HepG2 (cell line): ENCODE data around the gene LRRC19. TPM values are rescaled to one million over a fixed set of nuclear protein-coding genes. Genes with fewer than 3 reads are reported as not detected.
A peak's percentile ranks its signal among the peaks of the same experiment; 100 is the strongest.

Source experiments
- AHR ChIP-seq: IDR thresholded peaks from 2 replicates; pipeline ENCODE4 v1.6.1; 2018; ENCODE audit warnings: missing genetic modification reagents, missing compliant biosample characterization
- ATF7-NPFF ChIP-seq: sonication (generic); formaldehyde crosslinking; IDR thresholded peaks from 2 replicates; pipeline ENCODE4 v1.8.1; 2023; ENCODE audit warnings: mild to moderate bottlenecking, low read depth, missing genetic modification reagents, moderate library complexity
- BHLHE40 ChIP-seq: IDR thresholded peaks from 2 replicates; pipeline ENCODE4 v1.6.1; 2011; ENCODE audit warnings: low read length, improper control_type of control experiment
- CBX2 ChIP-seq, 2 experiments: fragments of 200-600 bp in 1 of 2; sonication (generic); formaldehyde crosslinking in 1 of 2; IDR thresholded peaks; 2 replicates each; pipeline versions ENCODE4 v1.7.0 to v1.8.1; 2018 to 2022; ENCODE audit warnings: low read depth in 2 of 2, low read length in 1 of 2, mild to moderate bottlenecking in 1 of 2, missing genetic modification reagents in 1 of 2
- CENPX ChIP-seq: sonication (generic); formaldehyde crosslinking; IDR thresholded peaks from 2 replicates; pipeline ENCODE4 v1.9.0; 2021; ENCODE audit warnings: mild to moderate bottlenecking, missing genetic modification reagents, moderate library complexity
- ELF3 ChIP-seq: IDR thresholded peaks from 2 replicates; pipeline ENCODE4 v1.6.1; 2016; ENCODE audit warnings: missing genetic modification reagents, missing compliant biosample characterization
- ETV6 ChIP-seq: sonication (generic); formaldehyde crosslinking; conservative IDR thresholded peaks from 2 replicates; pipeline ENCODE4 v1.4.0; 2020; ENCODE audit warnings: missing genetic modification reagents
- KDM5A ChIP-seq: fragments of 200-600 bp; sonication (generic); IDR thresholded peaks from 2 replicates; pipeline ENCODE4 v1.7.0; 2018; ENCODE audit warnings: antibody characterized with exemption, mild to moderate bottlenecking, low read length, borderline replicate concordance
- KLF12 ChIP-seq: sonication (generic); formaldehyde crosslinking; IDR thresholded peaks from 2 replicates; pipeline ENCODE4 v1.4.0; 2020; ENCODE audit warnings: missing genetic modification reagents, borderline replicate concordance
- KLF16 ChIP-seq, 2 experiments: sonication (generic) in 1 of 2; formaldehyde crosslinking in 1 of 2; IDR thresholded peaks; 2 replicates each; pipeline versions ENCODE4 v1.6.1 to v1.8.0; 2016 to 2023; ENCODE audit warnings: missing genetic modification reagents in 2 of 2, missing compliant biosample characterization in 1 of 2
- MAF1 ChIP-seq: sonication (generic); formaldehyde crosslinking; IDR thresholded peaks from 2 replicates; pipeline ENCODE4 v1.5.0; 2020; ENCODE audit warnings: missing genetic modification reagents, borderline replicate concordance
- MTF1 ChIP-seq: sonication (generic); formaldehyde crosslinking; IDR thresholded peaks from 2 replicates; pipeline ENCODE4 v1.5.0; 2020; ENCODE audit warnings: missing genetic modification reagents
- PPARG ChIP-seq: conservative IDR thresholded peaks from 2 replicates; pipeline ENCODE4 v1.6.1; 2016; ENCODE audit warnings: missing biosample characterization, missing genetic modification reagents
- RBFOX2 ChIP-seq: fragments of 200-400 bp; formaldehyde crosslinking; IDR thresholded peaks from 2 replicates; pipeline ENCODE4 v1.6.1; 2017; ENCODE audit warnings: low read depth, mild to moderate bottlenecking, low read length
- SNAPC2 ChIP-seq: sonication (generic); formaldehyde crosslinking; IDR thresholded peaks from 2 replicates; pipeline ENCODE4 v1.8.1; 2022; ENCODE audit warnings: mild to moderate bottlenecking, missing genetic modification reagents
- YEATS4 ChIP-seq: sonication (generic); formaldehyde crosslinking; IDR thresholded peaks from 2 replicates; pipeline ENCODE4 v1.4.0; 2020; ENCODE audit warnings: missing genetic modification reagents, borderline replicate concordance
- ZKSCAN1 ChIP-seq: fragments of 150-350 bp; IDR thresholded peaks from 2 replicates; pipeline ENCODE4 v1.6.1; 2014; ENCODE audit warnings: low read length
- ZNF207 ChIP-seq: fragments of 450-650 bp; IDR thresholded peaks from 2 replicates; pipeline ENCODE4 v1.6.1; 2016; ENCODE audit warnings: antibody characterized with exemption, borderline replicate concordance
- ZNF331 ChIP-seq: sonication (generic); formaldehyde crosslinking; IDR thresholded peaks from 2 replicates; pipeline ENCODE4 v1.4.0; 2020; ENCODE audit warnings: missing genetic modification reagents
- ZNF549 ChIP-seq: sonication (generic); formaldehyde crosslinking; IDR thresholded peaks from 2 replicates; pipeline ENCODE4 v1.5.0; 2020; ENCODE audit warnings: missing genetic modification reagents
- ZNF788 ChIP-seq: sonication (generic); formaldehyde crosslinking; IDR thresholded peaks from 2 replicates; pipeline ENCODE4 v1.5.0; 2020; ENCODE audit warnings: mild to moderate bottlenecking, missing genetic modification reagents, borderline replicate concordance
- ZSCAN30 ChIP-seq: sonication (generic); formaldehyde crosslinking; IDR thresholded peaks from 2 replicates; pipeline ENCODE4 v1.5.0; 2020; ENCODE audit warnings: mild to moderate bottlenecking, missing genetic modification reagents
- polyA plus RNA-seq, 8 experiments: library from polyadenylated mRNA; depleted of rRNA in 3 of 8; stranded (reverse) in 7 of 8; unstranded in 1 of 8; fragments of >200 nt; fragmentation: Illumina TruSeq in 4 of 8; extraction: Trizol in 4 of 8; gene quantifications; 2 replicates each; pipeline versions ENCODE4 v1.2.1 to v1.2.3, GENCODE V29; 2011 to 2016; ENCODE audit warnings: low read depth in 4 of 8, missing spikeins in 1 of 8, mixed read lengths in 1 of 8; ENCODE audit not compliant: insufficient read depth in 1 of 8
- total RNA-seq, 5 experiments: library from RNA; depleted of rRNA; stranded (reverse); fragments of >200 nt; fragmentation: Illumina TruSeq; extraction: Trizol; gene quantifications; 2 replicates each; pipeline ENCODE4 v1.2.3, GENCODE V29; 2016; ENCODE audit warnings: low read depth in 1 of 5
- TF ChIP-seq, protein P1 (sequence below): sonication (generic); formaldehyde crosslinking; IDR thresholded peaks from 2 replicates; pipeline ENCODE4 v1.8.1; 2023; ENCODE audit warnings: missing genetic modification reagents, mild to moderate bottlenecking, borderline replicate concordance
- TF ChIP-seq, protein P2 (sequence below): sonication (generic); formaldehyde crosslinking; IDR thresholded peaks from 2 replicates; pipeline ENCODE4 v1.4.0; 2020; ENCODE audit warnings: missing genetic modification reagents
- TF ChIP-seq, protein P3 (sequence below): sonication (generic); formaldehyde crosslinking; IDR thresholded peaks from 2 replicates; pipeline ENCODE4 v1.4.0; 2020; ENCODE audit warnings: missing genetic modification reagents; ENCODE audit errors: not compliant biosample characterization

Gene LRRC19
- total and polyA plus RNA-seq, 2 of the 13 experiments (the other 11 are each of a cell fraction or from before 2014, with no cell fraction given), result not detected

DNA sequence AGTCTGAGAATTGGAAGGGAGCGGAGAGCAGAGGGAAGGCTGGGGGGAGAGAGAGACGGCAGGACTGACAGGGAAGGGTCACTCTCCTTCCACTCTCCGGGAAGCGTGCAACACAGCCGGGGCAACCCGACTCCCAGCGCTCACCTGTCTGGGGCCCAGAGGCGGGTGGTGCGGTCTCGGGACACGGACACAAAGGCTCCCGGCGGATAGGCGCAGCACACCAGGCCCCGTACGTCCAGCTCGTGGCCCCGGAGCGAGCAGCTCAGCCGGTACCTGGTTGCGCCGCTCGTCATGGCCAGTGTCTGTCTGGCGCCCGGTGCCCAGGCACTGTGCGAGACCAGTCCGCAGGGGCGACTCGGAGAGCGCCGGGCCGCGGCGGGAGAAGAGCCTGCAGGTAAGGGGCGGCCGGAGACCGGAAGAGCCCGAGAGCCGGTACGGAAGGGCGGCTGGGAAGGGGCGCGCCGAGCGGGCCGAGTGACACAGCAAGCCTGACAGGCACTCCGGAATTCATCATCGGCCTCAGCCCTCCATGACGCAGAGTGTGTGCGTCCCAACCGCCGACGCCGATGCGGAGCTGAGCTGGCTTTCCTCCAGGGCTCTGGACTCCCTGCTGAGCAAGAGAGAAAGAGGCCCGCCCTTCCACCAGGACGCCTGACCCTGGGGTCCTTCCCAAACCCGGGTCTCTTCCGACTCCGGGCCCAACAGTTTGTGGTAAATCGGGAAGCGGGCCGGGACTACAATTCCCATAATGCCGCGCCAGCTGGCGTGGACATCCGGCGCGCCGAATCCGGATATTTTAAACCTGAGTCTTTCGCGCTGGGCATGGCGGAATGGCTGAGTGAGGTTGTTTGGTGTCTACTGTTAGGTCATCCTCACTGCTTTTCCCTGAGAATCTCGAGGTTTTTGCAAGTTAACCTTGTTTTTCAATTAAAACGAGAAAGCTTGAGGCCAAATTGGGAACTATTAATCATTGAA lies 58.4 kb downstream of the LRRC19 start, which contains the start of gene PLAA (continued):
- TF ChIP-seq CBX2 (IDR thresholded peaks at IDR 0.05; ENCODE audit: low read depth, low read length), result no peak
- TF ChIP-seq CBX2 (CRISPR knock-in tag; IDR thresholded peaks at IDR 0.05; ENCODE audit: low read depth), result no peak
- TF ChIP-seq, protein P1, sequence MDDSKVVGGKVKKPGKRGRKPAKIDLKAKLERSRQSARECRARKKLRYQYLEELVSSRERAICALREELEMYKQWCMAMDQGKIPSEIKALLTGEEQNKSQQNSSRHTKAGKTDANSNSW (CRISPR knock-in tag), result no peak
- TF ChIP-seq, protein P2, sequence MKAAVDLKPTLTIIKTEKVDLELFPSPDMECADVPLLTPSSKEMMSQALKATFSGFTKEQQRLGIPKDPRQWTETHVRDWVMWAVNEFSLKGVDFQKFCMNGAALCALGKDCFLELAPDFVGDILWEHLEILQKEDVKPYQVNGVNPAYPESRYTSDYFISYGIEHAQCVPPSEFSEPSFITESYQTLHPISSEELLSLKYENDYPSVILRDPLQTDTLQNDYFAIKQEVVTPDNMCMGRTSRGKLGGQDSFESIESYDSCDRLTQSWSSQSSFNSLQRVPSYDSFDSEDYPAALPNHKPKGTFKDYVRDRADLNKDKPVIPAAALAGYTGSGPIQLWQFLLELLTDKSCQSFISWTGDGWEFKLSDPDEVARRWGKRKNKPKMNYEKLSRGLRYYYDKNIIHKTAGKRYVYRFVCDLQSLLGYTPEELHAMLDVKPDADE (CRISPR knock-in tag), result no peak
- TF ChIP-seq, protein P3, sequence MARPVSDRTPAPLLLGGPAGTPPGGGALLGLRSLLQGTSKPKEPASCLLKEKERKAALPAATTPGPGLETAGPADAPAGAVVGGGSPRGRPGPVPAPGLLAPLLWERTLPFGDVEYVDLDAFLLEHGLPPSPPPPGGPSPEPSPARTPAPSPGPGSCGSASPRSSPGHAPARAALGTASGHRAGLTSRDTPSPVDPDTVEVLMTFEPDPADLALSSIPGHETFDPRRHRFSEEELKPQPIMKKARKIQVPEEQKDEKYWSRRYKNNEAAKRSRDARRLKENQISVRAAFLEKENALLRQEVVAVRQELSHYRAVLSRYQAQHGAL, result no peak
- TF ChIP-seq MAF1 (CRISPR knock-in tag), result no peak
- TF ChIP-seq CENPX (CRISPR knock-in tag), result no peak
- TF ChIP-seq ZSCAN30 (CRISPR knock-in tag), result peak; percentile 53; the same call in 1 of the 2 replicates
- peak; percentile 86 for TF ChIP-seq KDM5A
- peak; percentile 78; the same call in 1 of the 2 replicates for TF ChIP-seq ATF7-NPFF (CRISPR knock-in tag)
- no peak for TF ChIP-seq ZNF207
- TF ChIP-seq ZNF549 (CRISPR knock-in tag), result no peak
- TF ChIP-seq MTF1, result no peak
- no peak for TF ChIP-seq KLF12 (CRISPR knock-in tag)
- peak; percentile 88 for TF ChIP-seq RBFOX2
- no peak for TF ChIP-seq AHR
- 0 out of 2 replicates have a peak, but pooled peaks have one; percentile 13 for TF ChIP-seq ELF3 (CRISPR knock-in tag)
- no peak for TF ChIP-seq ZKSCAN1
- TF ChIP-seq KLF16 (CRISPR knock-in tag; IDR thresholded peaks at IDR 0.05), result peak in 1 of 2 experiments; percentile 34; a peak in 1 of 4 replicates
- TF ChIP-seq ZNF331 (CRISPR knock-in tag), result no peak; the same call in 1 of the 2 replicates
- no peak for TF ChIP-seq SNAPC2 (CRISPR knock-in tag)
- no peak for TF ChIP-seq PPARG (CRISPR knock-in tag)
- peak; percentile 80; the same call in 1 of the 2 replicates for TF ChIP-seq YEATS4 (CRISPR knock-in tag)
- no peak for TF ChIP-seq ETV6
- TF ChIP-seq BHLHE40, result peak; percentile 27; the same call in 1 of the 2 replicates
- TF ChIP-seq ZNF788 (CRISPR knock-in tag), result peak; percentile 54; the same call in 1 of the 2 replicates
